ENCODE results near the gene PEF1.

GRCh38 chr1:31627301-31627929, 17.3 kb downstream of the PEF1 start:
- TF ChIP-seq CTCF (IDR thresholded peaks at IDR 0.05) (no peak), EZH2 (IDR thresholded peaks at IDR 0.05; ENCODE audit: borderline replicate concordance, insufficient read depth, low read depth, low read length, poor library complexity, severe bottlenecking) (no peak)
